ENCODE results near the gene L1CAM.

GRCh38 chrX:153885968-153886903 lies at the start of gene L1CAM:
- TF ChIP-seq POLR2AphosphoS5 (IDR thresholded peaks at IDR 0.05; ENCODE audit: borderline replicate concordance, low read depth, low read length) (no peak), EZH2 (IDR thresholded peaks at IDR 0.05) (no peak)

All from SK-N-MC (cell line).